Endothelial cell of umbilical vein (primary cell): ENCODE results near the gene RAB3C. TPM values are rescaled to one million over a fixed set of nuclear protein-coding genes. Genes with fewer than 3 reads are reported as not detected.

ENCODE experiments used
- BruUV-seq: library from RNA; stranded (reverse); fragments of 400-500 nt; replicated peaks from 2 replicates; lab custom pipeline; 2021; lab: Mats Ljungman, UMichigan
- CTCF ChIA-PET: fragments of 300-600, 350-600 bp; sonication (Branson Sonifier 250); formaldehyde crosslinking; loops from one replicate; lab custom pipeline; 2021; ENCODE audit warnings: antibody characterized with exemption, inconsistent platforms; lab: Charles Lee
- POLR2A ChIA-PET: fragments of 300-600, 350-600 bp; sonication (Branson Sonifier 250); formaldehyde crosslinking; loops from one replicate; lab custom pipeline; 2021; ENCODE audit warnings: antibody characterized with exemption, inconsistent platforms; lab: Charles Lee
- DNase-seq: peaks from one replicate; pipeline ENCODE4 v3.0.0-alpha.2; 2011; ENCODE audit warnings: low read depth, low spot score
- FAIRE-seq: peaks from 2 replicates; lab custom pipeline; 2011; peaks lifted over from hg19 to GRCh38; lab: Jason Lieb, UNC
- H2AFZ ChIP-seq: 2 replicates; pipeline ENCODE4 v1.6.0; 2012; ENCODE audit warnings: low read depth, low read length, control low read depth, inconsistent platforms
- H3K27ac ChIP-seq: 2 replicates; pipeline ENCODE4 v1.5.1; 2011; ENCODE audit warnings: low read depth, mild to moderate bottlenecking, control low read depth, low read length, moderate library complexity; ENCODE audit not compliant: insufficient read depth
- H3K27me3 ChIP-seq, 2 experiments: 2 replicates each; pipeline versions ENCODE4 v1.6.0 to v1.6.1; 2011; ENCODE audit warnings: low read length in 2 of 2, mixed read lengths in 1 of 2; ENCODE audit not compliant: control insufficient read depth in 2 of 2, insufficient read depth in 2 of 2
- H3K36me3 ChIP-seq, 2 experiments: 2 replicates in 1 of 2; 3 replicates in 1 of 2; pipeline ENCODE4 v1.5.1; 2011; ENCODE audit warnings: low read length in 2 of 2, mild to moderate bottlenecking in 1 of 2, moderate library complexity in 1 of 2; ENCODE audit not compliant: control insufficient read depth in 2 of 2, insufficient read depth in 2 of 2; ENCODE audit errors: extremely low read depth in 1 of 2
- H3K4me1 ChIP-seq: 3 replicates; pipeline ENCODE4 v1.5.1; 2011; ENCODE audit warnings: mild to moderate bottlenecking, low read length; ENCODE audit not compliant: control insufficient read depth, insufficient read depth; ENCODE audit errors: extremely low read depth
- H3K4me2 ChIP-seq: 2 replicates; pipeline ENCODE4 v1.6.1; 2011; ENCODE audit warnings: low read length, control low read depth, mixed read lengths; ENCODE audit not compliant: insufficient read depth
- H3K4me3 ChIP-seq, 3 experiments: fragments of 200-600 bp in 1 of 3; sonication (generic), shearing (Covaris generic) in 1 of 3; replicated peaks in 1 of 3; 2 replicates each; pipeline ENCODE4 v1.5.1; 2011 to 2016; ENCODE audit warnings: control low read depth in 3 of 3, low read length in 3 of 3, mild to moderate bottlenecking in 2 of 3, inconsistent platforms in 1 of 3, low read depth in 1 of 3, moderate library complexity in 1 of 3; ENCODE audit not compliant: insufficient read depth in 1 of 3
- H3K79me2 ChIP-seq: 2 replicates; pipeline ENCODE4 v1.6.0; 2012; ENCODE audit warnings: low read length, inconsistent platforms; ENCODE audit not compliant: control insufficient read depth, insufficient read depth
- H3K9ac ChIP-seq: replicated peaks from 2 replicates; pipeline ENCODE3; 2011; ENCODE audit warnings: low read length, control low read depth; ENCODE audit not compliant: insufficient read depth; ENCODE audit errors: extremely low read depth
- H3K9me1 ChIP-seq: replicated peaks from 3 replicates; pipeline ENCODE4 v1.6.0; 2011; ENCODE audit warnings: mild to moderate bottlenecking, low read length; ENCODE audit not compliant: control insufficient read depth, insufficient read depth; ENCODE audit errors: extremely low read depth
- H3K9me3 ChIP-seq: replicated peaks from 2 replicates; pipeline ENCODE4 v1.5.1; 2012; ENCODE audit warnings: low read length, inconsistent platforms; ENCODE audit not compliant: control insufficient read depth, insufficient read depth
- H4K20me1 ChIP-seq: replicated peaks from 2 replicates; pipeline ENCODE3; 2011; ENCODE audit warnings: mild to moderate bottlenecking, low read length; ENCODE audit not compliant: control insufficient read depth, insufficient read depth; ENCODE audit errors: extremely low read depth
- EZH2 ChIP-seq: IDR thresholded peaks from 2 replicates; pipeline ENCODE4 v1.6.1; 2012; ENCODE audit warnings: borderline replicate concordance, low read depth, mild to moderate bottlenecking, moderate library complexity, low read length, inconsistent platforms; ENCODE audit not compliant: severe bottlenecking
- FOS ChIP-seq: IDR thresholded peaks from 2 replicates; pipeline ENCODE4 v1.6.1; 2011; ENCODE audit warnings: mild to moderate bottlenecking, low read length, moderate library complexity, borderline replicate concordance; ENCODE audit not compliant: insufficient read depth
- GATA2 ChIP-seq: IDR thresholded peaks from 2 replicates; pipeline ENCODE4 v1.7.0; 2011; ENCODE audit warnings: low read depth, mild to moderate bottlenecking, moderate library complexity, mixed read lengths, low read length; ENCODE audit not compliant: insufficient read length, insufficient read depth
- JUN ChIP-seq: IDR thresholded peaks from 2 replicates; pipeline ENCODE4 v1.6.1; 2011; ENCODE audit warnings: borderline replicate concordance, low read depth; ENCODE audit not compliant: insufficient read length, insufficient read depth
- MYC ChIP-seq: IDR thresholded peaks from one replicate; pipeline ENCODE4 v1.6.1; 2011; ENCODE audit warnings: mild to moderate bottlenecking, low read depth, low read length
- POLR2A ChIP-seq: IDR thresholded peaks from 2 replicates; pipeline ENCODE4 v1.6.1; 2012; ENCODE audit warnings: low read depth, mild to moderate bottlenecking, control low read depth, low read length
- POLR2AphosphoS5 ChIP-seq: IDR thresholded peaks from 2 replicates; pipeline ENCODE4 v1.6.1; 2012; ENCODE audit warnings: low read depth, mild to moderate bottlenecking, control low read depth, low read length, moderate library complexity; ENCODE audit not compliant: insufficient read depth
- dilution Hi-C: fragments of 300-500 bp; cut with MboI; formaldehyde crosslinking; loops from one replicate; pipeline ENCODE4 v1.15.0; 2019; ENCODE audit warnings: low sequenced_read_pairs; ENCODE audit not compliant: extremely low pct_ligation_motif_present
- intact Hi-C: fragments of 100-400 bp; cut with micrococcal nuclease; formaldehyde crosslinking; loops from one replicate; pipeline ENCODE4 v1.10.0; 2022
- polyA plus RNA-seq, 4 experiments: library from polyadenylated mRNA; depleted of rRNA in 3 of 4; stranded (reverse) in 3 of 4; unstranded in 1 of 4; fragments of >200 nt; gene quantifications; 2 replicates each; pipeline versions ENCODE4 v1.2.1 to v1.2.3, GENCODE V29; 2011 to 2012; ENCODE audit warnings: missing spikeins in 1 of 4
- total RNA-seq: library from RNA; stranded (reverse); gene quantifications from 2 replicates; pipeline ENCODE4 v1.2.3, GENCODE V29; 2021
- TF ChIP-seq, protein P1 (sequence below): IDR thresholded peaks from 2 replicates; pipeline ENCODE4 v1.6.1; 2011; ENCODE audit not compliant: insufficient read depth, insufficient read length
- TF ChIP-seq, protein P2 (sequence below), 2 donors: IDR thresholded peaks; 1 replicate in 1 of 2; 2 replicates in 1 of 2; pipeline ENCODE4 v1.5.1; 2011; ENCODE audit warnings: low read length in 2 of 2, mild to moderate bottlenecking in 2 of 2, moderate library complexity in 2 of 2, control low read depth in 1 of 2, inconsistent platforms in 1 of 2, low read depth in 1 of 2; ENCODE audit not compliant: insufficient read depth in 1 of 2; ENCODE audit errors: extremely low read depth in 1 of 2

RAB3C gene
- total and polyA plus RNA-seq, 2 donors (not counting 3 experiments of a cell fraction or from before 2014, with no cell fraction given) = 0.04 to 0.66 TPM

DNA sequence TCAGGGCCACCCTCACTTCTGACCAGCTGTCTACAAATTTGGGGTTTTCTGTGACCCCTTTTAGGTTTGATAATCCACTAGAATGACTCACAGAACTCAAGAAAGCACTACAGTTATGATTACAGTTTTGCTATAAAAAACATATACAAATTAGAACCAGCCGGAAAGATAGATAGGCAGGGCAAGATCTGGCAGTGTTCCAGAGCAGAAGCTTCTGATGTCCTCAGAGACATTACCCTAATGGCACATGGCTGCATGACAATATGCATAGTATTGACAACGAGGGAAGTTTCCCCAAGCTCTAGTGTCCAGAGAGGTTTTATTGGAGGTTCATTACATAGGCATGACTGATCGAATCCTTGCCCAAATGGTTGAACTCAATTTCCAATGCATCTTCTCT, 158.1 kb downstream of the RAB3C start:
- CTCF ChIA-PET = no interaction called here
- Histone ChIP-seq H3K9me3 (no peaks in the 10 kb centered on the region), H3K4me1 (no peaks in the 10 kb centered on the region), H3K36me3 (no peaks in the 10 kb centered on the region), H3K27me3 (no peaks in the 10 kb centered on the region), H3K4me3 (no peak overlapping the region), H3K9me1 (no peaks in the 10 kb centered on the region), H3K4me2 (no peak overlapping the region), H2AFZ (no peak overlapping the region), H3K79me2 (no peaks in the 10 kb centered on the region), H3K27ac (no peak overlapping the region), H4K20me1 (no peaks in the 10 kb centered on the region), H3K9ac (no peak overlapping the region)
- TF ChIP-seq, protein P1, sequence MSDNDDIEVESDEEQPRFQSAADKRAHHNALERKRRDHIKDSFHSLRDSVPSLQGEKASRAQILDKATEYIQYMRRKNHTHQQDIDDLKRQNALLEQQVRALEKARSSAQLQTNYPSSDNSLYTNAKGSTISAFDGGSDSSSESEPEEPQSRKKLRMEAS = no peak
- TF ChIP-seq EZH2 (no peak), POLR2AphosphoS5 (no peak), JUN (no peak), MYC (no peak), POLR2A (no peak), FOS (no peak), GATA2 (no peak)
- TF ChIP-seq, protein P2, sequence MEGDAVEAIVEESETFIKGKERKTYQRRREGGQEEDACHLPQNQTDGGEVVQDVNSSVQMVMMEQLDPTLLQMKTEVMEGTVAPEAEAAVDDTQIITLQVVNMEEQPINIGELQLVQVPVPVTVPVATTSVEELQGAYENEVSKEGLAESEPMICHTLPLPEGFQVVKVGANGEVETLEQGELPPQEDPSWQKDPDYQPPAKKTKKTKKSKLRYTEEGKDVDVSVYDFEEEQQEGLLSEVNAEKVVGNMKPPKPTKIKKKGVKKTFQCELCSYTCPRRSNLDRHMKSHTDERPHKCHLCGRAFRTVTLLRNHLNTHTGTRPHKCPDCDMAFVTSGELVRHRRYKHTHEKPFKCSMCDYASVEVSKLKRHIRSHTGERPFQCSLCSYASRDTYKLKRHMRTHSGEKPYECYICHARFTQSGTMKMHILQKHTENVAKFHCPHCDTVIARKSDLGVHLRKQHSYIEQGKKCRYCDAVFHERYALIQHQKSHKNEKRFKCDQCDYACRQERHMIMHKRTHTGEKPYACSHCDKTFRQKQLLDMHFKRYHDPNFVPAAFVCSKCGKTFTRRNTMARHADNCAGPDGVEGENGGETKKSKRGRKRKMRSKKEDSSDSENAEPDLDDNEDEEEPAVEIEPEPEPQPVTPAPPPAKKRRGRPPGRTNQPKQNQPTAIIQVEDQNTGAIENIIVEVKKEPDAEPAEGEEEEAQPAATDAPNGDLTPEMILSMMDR (IDR thresholded peaks at IDR 0.05; ENCODE audit: extremely low read depth in 1 of 2, insufficient read depth in 1 of 2, low read depth in 1 of 2, low read length in 2 of 2) = no peak
- intact Hi-C loops (no loop called here), dilution Hi-C loops (no loop called here)
- BruUV-seq = no TSS peak
- no peak for FAIRE-seq
- DNase-seq = no peak
- POLR2A ChIA-PET = no interaction called here
